ENCODE measurements around the gene GALNT18.

The GALNT18 gene

DNA sequence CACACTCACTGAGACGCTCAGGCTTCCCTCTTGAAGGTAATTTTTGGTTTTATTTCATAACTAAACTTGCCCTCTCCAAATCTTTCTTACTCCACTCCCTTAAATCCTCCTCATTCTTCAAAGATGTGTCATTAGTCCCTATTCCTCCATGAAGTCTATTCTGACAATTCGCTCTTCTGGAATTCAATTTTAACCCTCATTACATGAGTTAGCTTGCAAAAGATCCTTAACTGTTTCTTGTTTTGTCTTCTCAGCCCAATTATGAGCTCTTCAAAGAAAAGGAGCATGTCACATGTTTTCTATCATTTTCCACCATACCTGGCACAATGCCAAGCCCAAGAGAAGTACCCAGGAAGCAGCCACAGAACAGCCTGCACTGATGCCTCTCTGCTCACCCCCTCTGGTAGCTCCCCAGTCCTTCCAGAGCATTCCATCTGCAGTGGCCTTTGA is 13.0 kb downstream of the GALNT18 start:
- in situ Hi-C loops (cut with HindIII; ENCODE audit: low sequenced_read_pairs), result no loop called here
- TF ChIP-seq, protein P1, sequence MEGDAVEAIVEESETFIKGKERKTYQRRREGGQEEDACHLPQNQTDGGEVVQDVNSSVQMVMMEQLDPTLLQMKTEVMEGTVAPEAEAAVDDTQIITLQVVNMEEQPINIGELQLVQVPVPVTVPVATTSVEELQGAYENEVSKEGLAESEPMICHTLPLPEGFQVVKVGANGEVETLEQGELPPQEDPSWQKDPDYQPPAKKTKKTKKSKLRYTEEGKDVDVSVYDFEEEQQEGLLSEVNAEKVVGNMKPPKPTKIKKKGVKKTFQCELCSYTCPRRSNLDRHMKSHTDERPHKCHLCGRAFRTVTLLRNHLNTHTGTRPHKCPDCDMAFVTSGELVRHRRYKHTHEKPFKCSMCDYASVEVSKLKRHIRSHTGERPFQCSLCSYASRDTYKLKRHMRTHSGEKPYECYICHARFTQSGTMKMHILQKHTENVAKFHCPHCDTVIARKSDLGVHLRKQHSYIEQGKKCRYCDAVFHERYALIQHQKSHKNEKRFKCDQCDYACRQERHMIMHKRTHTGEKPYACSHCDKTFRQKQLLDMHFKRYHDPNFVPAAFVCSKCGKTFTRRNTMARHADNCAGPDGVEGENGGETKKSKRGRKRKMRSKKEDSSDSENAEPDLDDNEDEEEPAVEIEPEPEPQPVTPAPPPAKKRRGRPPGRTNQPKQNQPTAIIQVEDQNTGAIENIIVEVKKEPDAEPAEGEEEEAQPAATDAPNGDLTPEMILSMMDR (IDR thresholded peaks at IDR 0.05; ENCODE audit: low read depth, low read length, missing control alignments), result no peak
- no peak overlapping the region for H3K4me3 ChIP-seq (ENCODE audit: low read depth, low read length)
- no peak for DNase-seq (ENCODE audit: low read depth)

DNA sequence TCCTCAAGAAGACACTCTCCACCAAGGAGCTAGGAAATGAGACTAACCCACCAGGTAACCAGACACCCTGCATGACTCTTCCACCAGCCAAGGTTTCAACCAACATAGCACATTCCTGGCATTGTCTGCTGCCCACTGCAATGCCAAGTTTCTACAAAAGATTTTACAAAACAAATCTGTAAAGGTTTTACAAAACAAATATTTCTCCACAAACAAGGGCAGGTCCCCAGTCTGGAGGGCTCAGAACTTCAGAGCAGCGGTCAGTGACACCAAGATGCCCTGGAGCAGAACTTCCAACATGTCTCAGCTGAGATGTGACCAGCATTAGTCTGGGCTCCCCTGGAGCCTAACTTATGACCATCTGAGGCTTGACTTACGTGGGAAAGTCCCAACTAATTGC is 14.0 kb downstream of the GALNT18 start:
- H3K4me3 ChIP-seq (ENCODE audit: low read depth, low read length), result no peak overlapping the region
- DNase-seq (ENCODE audit: low read depth), result no peak
- TF ChIP-seq, protein P1 (IDR thresholded peaks at IDR 0.05; ENCODE audit: low read depth, low read length, missing control alignments), result no peak
- in situ Hi-C loops (cut with HindIII; ENCODE audit: low sequenced_read_pairs), result no loop called here

GRCh38 chr11:11605821-11606450 is 15.9 kb downstream of the GALNT18 start:
- TF ChIP-seq, protein P1 (IDR thresholded peaks at IDR 0.05; ENCODE audit: low read depth, low read length, missing control alignments), result no peak
- no peak overlapping the region for H3K4me3 ChIP-seq (ENCODE audit: low read depth, low read length)
- DNase-seq (ENCODE audit: low read depth), result no peak
- in situ Hi-C loops (cut with HindIII; ENCODE audit: low sequenced_read_pairs), result no loop called here

DNA sequence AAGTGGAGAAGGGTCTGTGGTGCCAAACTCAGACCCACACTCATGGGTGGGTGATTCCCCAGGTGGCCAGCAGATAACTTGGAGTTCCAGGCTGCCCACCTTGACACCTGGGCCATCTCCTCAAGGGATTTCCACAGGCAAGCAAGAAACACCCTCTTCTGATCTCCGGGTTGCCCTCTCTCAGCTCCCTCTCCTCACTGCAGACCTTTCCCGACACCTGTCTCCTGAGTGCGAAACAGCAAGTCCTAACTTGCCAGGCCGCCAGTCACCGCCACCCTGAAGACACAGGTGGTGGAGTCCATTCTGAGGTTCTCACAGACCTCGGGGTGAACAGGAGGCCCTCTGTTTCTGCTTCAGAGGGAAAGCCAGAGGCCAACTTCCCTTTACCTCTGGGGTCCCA is 16.6 kb downstream of the GALNT18 start:
- no peak for DNase-seq (ENCODE audit: low read depth)
- in situ Hi-C loops (cut with HindIII; ENCODE audit: low sequenced_read_pairs), result no loop called here
- TF ChIP-seq, protein P1 (IDR thresholded peaks at IDR 0.05; ENCODE audit: low read depth, low read length, missing control alignments), result no peak
- no peak overlapping the region for H3K4me3 ChIP-seq (ENCODE audit: low read depth, low read length)

GRCh38 chr11:11604370-11604990 is 17.3 kb downstream of the GALNT18 start:
- in situ Hi-C loops (cut with HindIII; ENCODE audit: low sequenced_read_pairs), result no loop called here
- TF ChIP-seq, protein P1 (IDR thresholded peaks at IDR 0.05; ENCODE audit: low read depth, low read length, missing control alignments), result no peak
- no peak overlapping the region for H3K4me3 ChIP-seq (ENCODE audit: low read depth, low read length)
- DNase-seq (ENCODE audit: low read depth), result no peak

DNA sequence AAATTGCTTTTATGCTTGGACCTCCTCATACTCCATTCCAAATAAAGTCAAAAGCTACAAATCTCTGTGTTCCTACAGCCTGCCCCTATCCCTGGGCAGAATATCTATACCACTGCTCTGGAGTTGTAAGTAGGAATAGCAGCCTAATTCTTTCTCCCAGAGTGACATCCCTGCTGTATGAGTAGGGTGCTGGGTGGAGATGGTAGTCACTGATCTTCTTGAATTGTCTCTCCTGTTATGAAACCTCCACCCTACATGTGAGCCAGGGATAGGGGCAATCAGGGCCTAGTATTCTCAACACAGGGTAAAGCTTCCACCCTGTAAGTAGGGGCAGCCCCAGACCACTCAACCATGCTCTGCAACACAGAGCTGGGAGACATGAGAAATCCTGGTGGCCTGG is 19.8 kb downstream of the GALNT18 start:
- no peak overlapping the region for H3K4me3 ChIP-seq (ENCODE audit: low read depth, low read length)
- in situ Hi-C loops (cut with HindIII; ENCODE audit: low sequenced_read_pairs), result no loop called here
- TF ChIP-seq, protein P1 (IDR thresholded peaks at IDR 0.05; ENCODE audit: low read depth, low read length, missing control alignments), result no peak
- DNase-seq (ENCODE audit: low read depth), result no peak

All from astrocyte of the cerebellum (primary cell).